ENCODE results near the gene PKNOX2.

DNA sequence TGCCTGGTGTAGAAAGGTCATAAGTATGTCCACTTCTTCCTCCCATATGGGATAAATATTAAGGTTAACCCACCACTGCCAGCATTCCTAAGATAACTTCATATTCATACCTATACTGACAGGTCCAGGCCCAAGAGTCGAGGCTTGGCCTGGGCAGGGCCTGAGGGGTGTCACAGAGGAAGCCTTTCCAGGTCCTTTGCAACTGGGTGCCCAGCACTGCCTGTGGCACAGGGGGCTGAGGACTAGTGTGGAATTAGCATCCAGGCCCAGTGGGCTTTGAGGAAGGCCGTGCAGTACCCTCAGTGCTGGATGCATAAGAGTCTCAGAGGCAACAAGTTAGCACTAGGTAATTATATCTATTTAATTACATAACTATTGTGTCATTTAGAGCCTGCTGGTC is 65.4 kb downstream of the PKNOX2 start:
- TF ChIP-seq GABPA (IDR thresholded peaks at IDR 0.05; ENCODE audit: low read depth): no peak
- no peak for TF ChIP-seq CTCF (IDR thresholded peaks at IDR 0.05; ENCODE audit: insufficient read depth, low read length)
- no peak for TF ChIP-seq POLR2AphosphoS5 (IDR thresholded peaks at IDR 0.05; ENCODE audit: low read depth)
- TF ChIP-seq SPI1 (IDR thresholded peaks at IDR 0.05; ENCODE audit: borderline replicate concordance, low read depth): no peak
- TF ChIP-seq, protein P1, sequence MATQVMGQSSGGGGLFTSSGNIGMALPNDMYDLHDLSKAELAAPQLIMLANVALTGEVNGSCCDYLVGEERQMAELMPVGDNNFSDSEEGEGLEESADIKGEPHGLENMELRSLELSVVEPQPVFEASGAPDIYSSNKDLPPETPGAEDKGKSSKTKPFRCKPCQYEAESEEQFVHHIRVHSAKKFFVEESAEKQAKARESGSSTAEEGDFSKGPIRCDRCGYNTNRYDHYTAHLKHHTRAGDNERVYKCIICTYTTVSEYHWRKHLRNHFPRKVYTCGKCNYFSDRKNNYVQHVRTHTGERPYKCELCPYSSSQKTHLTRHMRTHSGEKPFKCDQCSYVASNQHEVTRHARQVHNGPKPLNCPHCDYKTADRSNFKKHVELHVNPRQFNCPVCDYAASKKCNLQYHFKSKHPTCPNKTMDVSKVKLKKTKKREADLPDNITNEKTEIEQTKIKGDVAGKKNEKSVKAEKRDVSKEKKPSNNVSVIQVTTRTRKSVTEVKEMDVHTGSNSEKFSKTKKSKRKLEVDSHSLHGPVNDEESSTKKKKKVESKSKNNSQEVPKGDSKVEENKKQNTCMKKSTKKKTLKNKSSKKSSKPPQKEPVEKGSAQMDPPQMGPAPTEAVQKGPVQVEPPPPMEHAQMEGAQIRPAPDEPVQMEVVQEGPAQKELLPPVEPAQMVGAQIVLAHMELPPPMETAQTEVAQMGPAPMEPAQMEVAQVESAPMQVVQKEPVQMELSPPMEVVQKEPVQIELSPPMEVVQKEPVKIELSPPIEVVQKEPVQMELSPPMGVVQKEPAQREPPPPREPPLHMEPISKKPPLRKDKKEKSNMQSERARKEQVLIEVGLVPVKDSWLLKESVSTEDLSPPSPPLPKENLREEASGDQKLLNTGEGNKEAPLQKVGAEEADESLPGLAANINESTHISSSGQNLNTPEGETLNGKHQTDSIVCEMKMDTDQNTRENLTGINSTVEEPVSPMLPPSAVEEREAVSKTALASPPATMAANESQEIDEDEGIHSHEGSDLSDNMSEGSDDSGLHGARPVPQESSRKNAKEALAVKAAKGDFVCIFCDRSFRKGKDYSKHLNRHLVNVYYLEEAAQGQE (IDR thresholded peaks at IDR 0.05; ENCODE audit: insufficient replicate concordance, low read depth): no peak
